K562 (cell line): ENCODE results near the gene NRP1. TPM values are rescaled to one million over a fixed set of nuclear protein-coding genes. Genes with fewer than 3 reads are reported as not detected.
A peak's percentile ranks its signal among the peaks of the same experiment; 100 is the strongest.

Experiments
- ATAC-seq: fragments of 200-7000 bp; cut with Tn5 transposase; 3 replicates; pipeline ENCODE4 v1.9.1; 2020; ENCODE audit warnings: moderate library complexity
- BruUV-seq: library from RNA; stranded (reverse); fragments of 400-500 nt; replicated peaks from 2 replicates; lab custom pipeline; 2021; lab: Mats Ljungman, UMichigan
- CTCF ChIA-PET: fragments of 300-600 bp; formaldehyde crosslinking; extraction: SDS; loops from one replicate; lab custom pipeline; 2021; ENCODE audit warnings: low intra/inter-chr PET ratio; lab: Yijun Ruan, JAX
- POLR2A ChIA-PET: fragments of 300-600, 350-650 bp; sonication (Branson Sonifier 250); formaldehyde crosslinking; extraction: SDS; loops from one replicate; lab custom pipeline; 2021; ENCODE audit warnings: antibody characterized with exemption, inconsistent platforms; lab: Yijun Ruan, JAX
- DNase-seq, 4 experiments: peaks; one replicate each; pipeline versions ENCODE4 v3.0.0 to v3.0.0-alpha.2; 2011 to 2018; ENCODE audit warnings: low spot score in 3 of 4, mixed read lengths in 3 of 4; ENCODE audit errors: extremely low read depth in 1 of 4
- FAIRE-seq: peaks from 2 replicates; lab custom pipeline; 2011; peaks lifted over from hg19 to GRCh38; lab: Jason Lieb, UNC
- H2AFZ ChIP-seq: 2 replicates; pipeline ENCODE4 v1.6.0; 2011; ENCODE audit warnings: low read depth, low read length, control low read depth, inconsistent platforms
- H3K27ac ChIP-seq: fragments of 200-600 bp; 3 replicates; pipeline ENCODE4 v1.8.0; 2011; ENCODE audit warnings: low read depth, mild to moderate bottlenecking, control low read depth, inconsistent platforms, low read length, moderate library complexity, mixed read lengths; ENCODE audit errors: extremely low read depth
- H3K27me3 ChIP-seq, 2 experiments: fragments of 300-600 bp in 1 of 2; 2 replicates in 1 of 2; 3 replicates in 1 of 2; pipeline versions ENCODE4 v1.6.0 to v1.8.0; 2011; ENCODE audit warnings: inconsistent platforms in 2 of 2, low read length in 2 of 2, mild to moderate bottlenecking in 1 of 2, mixed read lengths in 1 of 2, moderate library complexity in 1 of 2; ENCODE audit not compliant: control insufficient read depth in 2 of 2, insufficient read depth in 2 of 2
- H3K36me3 ChIP-seq: fragments of 300-600 bp; 3 replicates; pipeline ENCODE4 v1.8.0; 2011; ENCODE audit warnings: mild to moderate bottlenecking, low read length, inconsistent platforms; ENCODE audit not compliant: control insufficient read depth, insufficient read depth
- H3K4me1 ChIP-seq, 2 experiments: fragments of 200-600 bp in 1 of 2; replicated peaks in 1 of 2; 2 replicates in 1 of 2; 3 replicates in 1 of 2; pipeline versions ENCODE4 v1.5.1 to v1.8.0; 2011; ENCODE audit warnings: inconsistent platforms in 2 of 2, low read length in 2 of 2, mild to moderate bottlenecking in 1 of 2, mixed read lengths in 1 of 2, moderate library complexity in 1 of 2; ENCODE audit not compliant: control insufficient read depth in 2 of 2, insufficient read depth in 2 of 2
- H3K4me2 ChIP-seq: 2 replicates; pipeline ENCODE4 v1.6.1; 2011; ENCODE audit warnings: low read length, control low read depth, inconsistent platforms, mixed read lengths; ENCODE audit not compliant: insufficient read depth
- H3K4me3 ChIP-seq: fragments of 200-600 bp; sonication (generic), shearing (Covaris generic); 2 replicates; pipeline ENCODE4 v1.5.1; 2016; ENCODE audit warnings: control low read depth, inconsistent platforms
- H3K79me2 ChIP-seq: fragments of 200-600 bp; 3 replicates; pipeline ENCODE4 v1.8.0; 2011; ENCODE audit warnings: low read length, inconsistent platforms; ENCODE audit not compliant: control insufficient read depth, insufficient read depth
- H3K9ac ChIP-seq, 2 experiments: 2 replicates each; pipeline versions ENCODE4 v1.6.0 to v1.6.1; 2011; ENCODE audit warnings: low read depth in 2 of 2, low read length in 2 of 2, control low read depth in 1 of 2, inconsistent platforms in 1 of 2, mild to moderate bottlenecking in 1 of 2, mixed read lengths in 1 of 2; ENCODE audit not compliant: insufficient read depth in 1 of 2
- H3K9me1 ChIP-seq: one replicate; pipeline ENCODE4 v1.6.0; 2011; ENCODE audit warnings: inconsistent platforms, mild to moderate bottlenecking, low read length, moderate library complexity; ENCODE audit not compliant: control insufficient read depth, insufficient read depth
- H3K9me3 ChIP-seq: replicated peaks from 2 replicates; pipeline ENCODE4 v1.5.1; 2011; ENCODE audit warnings: low read depth, low read length, inconsistent platforms; ENCODE audit not compliant: control insufficient read depth, insufficient read depth
- H4K20me1 ChIP-seq: replicated peaks from 2 replicates; pipeline ENCODE4 v1.6.1; 2011; ENCODE audit warnings: low read length, inconsistent platforms, mixed read lengths; ENCODE audit not compliant: control insufficient read depth, insufficient read depth
- ATF3 ChIP-seq, 2 experiments: fragments of 450-650 bp in 1 of 2; sonication (generic) in 1 of 2; formaldehyde crosslinking in 1 of 2; IDR thresholded peaks in 1 of 2; conservative IDR thresholded peaks in 1 of 2; 2 replicates each; pipeline versions ENCODE4 v1.6.1 to v1.8.1; 2016 to 2023; ENCODE audit warnings: mild to moderate bottlenecking in 2 of 2, moderate library complexity in 2 of 2, inconsistent platforms in 1 of 2, missing genetic modification reagents in 1 of 2
- ATF4 ChIP-seq: fragments of 450-650 bp; formaldehyde crosslinking; IDR thresholded peaks from 2 replicates; pipeline ENCODE4 v1.4.0; 2022; ENCODE audit warnings: mild to moderate bottlenecking, moderate library complexity
- CEBPB ChIP-seq: fragments of 450-650 bp; IDR thresholded peaks from 2 replicates; pipeline ENCODE4 v1.6.1; 2016; ENCODE audit warnings: missing genetic modification characterization, missing compliant biosample characterization
- CEBPG ChIP-seq, 3 experiments: fragments of 200-800 bp in 1 of 3; sonication (Bioruptor generic) in 1 of 3; sonication (generic) in 1 of 3; formaldehyde crosslinking in 1 of 3; IDR thresholded peaks in 2 of 3; conservative IDR thresholded peaks in 1 of 3; 2 replicates each; pipeline versions ENCODE4 v1.6.1 to v1.8.0; 2016 to 2022; ENCODE audit warnings: missing compliant biosample characterization in 2 of 3, missing genetic modification characterization in 2 of 3, mild to moderate bottlenecking in 1 of 3, missing genetic modification reagents in 1 of 3
- GABPA ChIP-seq: fragments of 200-800 bp; sonication (Bioruptor generic); conservative IDR thresholded peaks from 2 replicates; pipeline ENCODE4 v1.6.1; 2016; ENCODE audit warnings: low read depth, missing genetic modification characterization, missing compliant biosample characterization
- GABPB2 ChIP-seq: fragments of 250-450 bp; sonication (Bioruptor Pico); conservative IDR thresholded peaks from 2 replicates; pipeline ENCODE4 v1.5.1; 2021; ENCODE audit warnings: mild to moderate bottlenecking
- IRF9 ChIP-seq: fragments of 450-650 bp; IDR thresholded peaks from 2 replicates; pipeline ENCODE4 v1.6.1; 2016; ENCODE audit warnings: missing biosample characterization, missing genetic modification characterization
- ZBTB40 ChIP-seq, 2 experiments: fragments of 450-650 bp in 1 of 2; sonication (generic) in 1 of 2; formaldehyde crosslinking in 1 of 2; IDR thresholded peaks; 2 replicates each; pipeline versions ENCODE4 v1.7.1 to v1.9.0; 2016 to 2022; ENCODE audit warnings: inconsistent platforms in 1 of 2, mild to moderate bottlenecking in 1 of 2, missing genetic modification reagents in 1 of 2
- WGBS: fragments of 100-300 bp; shearing (Covaris generic); methylation state at CpG from one replicate; pipeline ENCODE4 v1.1.6; 2016; ENCODE audit warnings: low coverage, mixed read lengths; ENCODE audit not compliant: insufficient coverage; ENCODE audit errors: missing lambda C conversion rate; 5-methylcytosine and 5-hydroxymethylcytosine counted together
- in situ Hi-C: fragments of 300-500 bp; cut with MboI; formaldehyde crosslinking; loops from 4 replicates; pipeline ENCODE4 v1.15.0; 2018; ENCODE audit warnings: inconsistent platforms, mixed read lengths
- intact Hi-C: fragments of 100-400 bp; cut with micrococcal nuclease; formaldehyde crosslinking; loops from 2 replicates; pipeline ENCODE4 v1.14.2; 2022
- polyA plus RNA-seq, 8 experiments: library from polyadenylated mRNA; depleted of rRNA in 4 of 8; stranded (reverse) in 5 of 8; unstranded in 3 of 8; fragments of >200 nt; fragmentation: Nextera tagmentation in 2 of 8; fragmentation: Illumina TruSeq in 1 of 8; extraction: Ambion mirVana in 2 of 8; extraction: Trizol in 1 of 8; gene quantifications; 2 replicates each; pipeline versions ENCODE4 v1.2.1 to v1.2.3, GENCODE V29; 2011 to 2014; ENCODE audit warnings: inconsistent platforms in 1 of 8, missing spikeins in 1 of 8
- total RNA-seq, 7 experiments: library from RNA; depleted of rRNA in 6 of 7; stranded (reverse); fragments of >200 nt in 6 of 7; fragmentation: Illumina TruSeq in 2 of 7; extraction: Trizol in 2 of 7; gene quantifications; 2 replicates each; pipeline versions ENCODE4 v1.2.1 to v1.2.3, GENCODE V29; 2011 to 2021; ENCODE audit warnings: low replicate concordance in 1 of 7

Gene NRP1
- total and polyA plus RNA-seq, 9 of the 15 experiments (the other 6 are each of a cell fraction or from before 2014, with no cell fraction given) = 0.01 to 0.38 (median 0.04) TPM; not detected in 5

- DNase-seq (no peak), ATAC-seq (no peak; the same call in 2 of the 3 replicates), FAIRE-seq (no peak)
- BruUV-seq = no TSS peak
- Histone ChIP-seq H2AFZ (no peak overlapping the region), H3K4me3 (no peak overlapping the region), H3K9ac (no peak overlapping the region), H3K9me3 (no peaks in the 10 kb centered on the region), H3K27me3 (peaks cover 2 to 6% of the 10 kb centered on the region in 2 experiments; a peak in 1 of 5 replicates), H3K79me2 (no peaks in the 10 kb centered on the region), H3K4me1 (no peaks in the 10 kb centered on the region), H4K20me1 (no peaks in the 10 kb centered on the region; the same call in 1 of the 2 replicates), H3K4me2 (no peak overlapping the region), H3K36me3 (no peaks in the 10 kb centered on the region), H3K9me1 (no peaks in the 10 kb centered on the region), H3K27ac (no peak overlapping the region)
- WGBS = 5% methylated on average over 4 of the region's 4 CpGs
- intact Hi-C loops (no loop called here), in situ Hi-C loops (no loop called here)
- ChIA-PET POLR2A (no interaction called here), CTCF (no interaction called here)
- peak; percentile 76 for TF ChIP-seq CEBPB (tag)
- TF ChIP-seq IRF9 (tag) = peak; percentile 76
- TF ChIP-seq GABPA (tag) = peak; percentile 43
- TF ChIP-seq GABPB2 (CRISPR knock-in tag) = no peak
- TF ChIP-seq ZBTB40 (IDR thresholded peaks at IDR 0.05) = no peak
- no peak for TF ChIP-seq ZBTB40 (CRISPR knock-in tag; IDR thresholded peaks at IDR 0.05)
- TF ChIP-seq ATF3 (IDR thresholded peaks at IDR 0.05) = peak; percentile 67
- no peak for TF ChIP-seq ATF3 (CRISPR knock-in tag; conservative IDR thresholded peaks at IDR 0.05)
- no peak for TF ChIP-seq CEBPG (CRISPR knock-in tag; IDR thresholded peaks at IDR 0.05)
- peak; percentile 86 to 92 for TF ChIP-seq CEBPG (tag; conservative IDR thresholded peaks at IDR 0.05 in 1 of 2, IDR thresholded peaks at IDR 0.05 in 1 of 2)
- TF ChIP-seq ATF4 (CRISPR knock-in tag) = peak; percentile 78
Measured at GRCh38 chr10:33157103-33157502, 177.4 kb downstream of the NRP1 start.
